H9 (cell line): ENCODE data around the gene NKAIN2. TPM values are rescaled to one million over a fixed set of nuclear protein-coding genes. Genes with fewer than 3 reads are reported as not detected.

Source experiments
- DNase-seq: peaks from one replicate; pipeline ENCODE4 v3.0.0-alpha.2; 2017
- H2AFZ ChIP-seq: one replicate; pipeline ENCODE4 v1.6.1; 2013; ENCODE audit warnings: mild to moderate bottlenecking, low read length, control low read depth, moderate library complexity
- H2AK5ac ChIP-seq: 2 replicates; pipeline ENCODE4 v1.6.1; 2013; ENCODE audit warnings: low read length, control low read depth, mixed read lengths; ENCODE audit not compliant: insufficient read length
- H2BK120ac ChIP-seq: one replicate; pipeline ENCODE4 v1.6.1; 2013; ENCODE audit warnings: low read depth, mild to moderate bottlenecking, low read length, control low read depth, inconsistent platforms; ENCODE audit not compliant: poor library complexity, severe bottlenecking
- H2BK12ac ChIP-seq: 2 replicates; pipeline ENCODE4 v1.6.1; 2013; ENCODE audit warnings: low read length, control low read depth, mixed read lengths, low read depth; ENCODE audit not compliant: insufficient read length
- H2BK15ac ChIP-seq: 2 replicates; pipeline ENCODE4 v1.6.1; 2013; ENCODE audit warnings: low read depth, low read length, control low read depth
- H2BK20ac ChIP-seq: one replicate; pipeline ENCODE4 v1.6.1; 2013; ENCODE audit warnings: low read depth, mild to moderate bottlenecking, low read length, control low read depth, inconsistent platforms; ENCODE audit not compliant: poor library complexity, severe bottlenecking
- H2BK5ac ChIP-seq: 2 replicates; pipeline ENCODE4 v1.6.1; 2013; ENCODE audit warnings: low read length, control low read depth, mixed read lengths; ENCODE audit not compliant: insufficient read length
- H3K14ac ChIP-seq: 2 replicates; pipeline ENCODE4 v1.6.1; 2013; ENCODE audit warnings: low read length, control low read depth; ENCODE audit not compliant: insufficient read depth
- H3K18ac ChIP-seq: 2 replicates; pipeline ENCODE4 v1.6.1; 2013; ENCODE audit warnings: low read depth, mild to moderate bottlenecking, mixed read lengths, low read length, control low read depth; ENCODE audit not compliant: insufficient read length
- H3K23ac ChIP-seq: 2 replicates; pipeline ENCODE4 v1.6.1; 2013; ENCODE audit warnings: low read length, control low read depth, mixed read lengths, low read depth; ENCODE audit not compliant: insufficient read length
- H3K23me2 ChIP-seq: 2 replicates; pipeline ENCODE4 v1.6.1; 2013; ENCODE audit warnings: low read depth, mild to moderate bottlenecking, mixed read lengths, low read length, control low read depth; ENCODE audit not compliant: insufficient read length, poor library complexity, severe bottlenecking
- H3K27ac ChIP-seq: 2 replicates; pipeline ENCODE4 v1.5.1; 2013; ENCODE audit warnings: low read length, control low read depth, mixed read lengths, low read depth; ENCODE audit not compliant: insufficient read length
- H3K27me3 ChIP-seq: 2 replicates; pipeline ENCODE4 v1.6.1; 2013; ENCODE audit warnings: low read length, control low read depth, inconsistent platforms; ENCODE audit not compliant: insufficient read depth
- H3K4ac ChIP-seq: 2 replicates; pipeline ENCODE4 v1.6.1; 2013; ENCODE audit warnings: low read depth, mild to moderate bottlenecking, control low read depth, inconsistent platforms, low read length, moderate library complexity
- H3K4me1 ChIP-seq: 2 replicates; pipeline ENCODE4 v1.6.1; 2013; ENCODE audit warnings: low read length, control low read depth, inconsistent platforms; ENCODE audit not compliant: insufficient read depth
- H3K4me2 ChIP-seq: 2 replicates; pipeline ENCODE4 v1.6.1; 2013; ENCODE audit warnings: low read length, control low read depth, mixed read lengths; ENCODE audit not compliant: insufficient read length, insufficient read depth
- H3K56ac ChIP-seq: 2 replicates; pipeline ENCODE4 v1.6.1; 2013; ENCODE audit warnings: low read depth, mild to moderate bottlenecking, mixed read lengths, low read length, control low read depth; ENCODE audit not compliant: insufficient read length
- H3K79me1 ChIP-seq: 2 replicates; pipeline ENCODE4 v1.6.1; 2013; ENCODE audit warnings: low read depth, mild to moderate bottlenecking, moderate library complexity, low read length, control low read depth, inconsistent platforms; ENCODE audit not compliant: insufficient read depth, poor library complexity, severe bottlenecking
- H3K79me2 ChIP-seq: 2 replicates; pipeline ENCODE4 v1.6.1; 2013; ENCODE audit warnings: low read length, control low read depth, inconsistent platforms; ENCODE audit not compliant: insufficient read depth
- H3K9ac ChIP-seq: 2 replicates; pipeline ENCODE4 v1.6.1; 2013; ENCODE audit warnings: low read length, control low read depth, mixed read lengths; ENCODE audit not compliant: insufficient read length; ENCODE audit errors: extremely low read depth
- H3K9me3 ChIP-seq: one replicate; pipeline ENCODE4 v1.6.1; 2013; ENCODE audit warnings: low read depth, low read length, inconsistent platforms; ENCODE audit not compliant: control insufficient read depth
- H3T11ph ChIP-seq: one replicate; pipeline ENCODE4 v1.6.1; 2013; ENCODE audit warnings: mild to moderate bottlenecking, low read length, control low read depth, inconsistent platforms
- H4K20me1 ChIP-seq: one replicate; pipeline ENCODE4 v1.6.1; 2013; ENCODE audit not compliant: control insufficient read depth, insufficient read length, insufficient read depth
- H4K5ac ChIP-seq: 2 replicates; pipeline ENCODE4 v1.6.1; 2013; ENCODE audit warnings: low read depth, mild to moderate bottlenecking, mixed read lengths, low read length, control low read depth; ENCODE audit not compliant: insufficient read length
- H4K8ac ChIP-seq: replicated peaks from 2 replicates; pipeline ENCODE4 v1.6.1; 2013; ENCODE audit warnings: low read length, control low read depth, mixed read lengths, low read depth; ENCODE audit not compliant: insufficient read length
- H4K91ac ChIP-seq: 2 replicates; pipeline ENCODE4 v1.6.1; 2013; ENCODE audit warnings: low read depth, mild to moderate bottlenecking, moderate library complexity, mixed read lengths, low read length, control low read depth; ENCODE audit not compliant: insufficient read length
- H3K27ac Mint-ChIP-seq, 3 experiments: 2 replicates in 2 of 3; 3 replicates in 1 of 3; pipeline ENCODE4 v1.8.0; 2020 to 2021; ENCODE audit warnings: mixed read lengths in 3 of 3, mild to moderate bottlenecking in 1 of 3, moderate library complexity in 1 of 3
- H3K27me3 Mint-ChIP-seq: 2 replicates; pipeline ENCODE4 v1.8.0; 2021; ENCODE audit warnings: low read depth, mild to moderate bottlenecking, moderate library complexity, mixed read lengths
- H3K36me3 Mint-ChIP-seq, 3 experiments: 2 replicates in 2 of 3; 3 replicates in 1 of 3; pipeline ENCODE4 v1.8.0; 2020 to 2021; ENCODE audit warnings: low read depth in 3 of 3, mixed read lengths in 3 of 3; ENCODE audit not compliant: insufficient read depth in 1 of 3
- H3K4me1 Mint-ChIP-seq, 2 experiments: 2 replicates each; pipeline ENCODE4 v1.8.0; 2020; ENCODE audit warnings: mixed read lengths in 2 of 2
- H3K4me3 Mint-ChIP-seq, 2 experiments: 2 replicates in 1 of 2; 3 replicates in 1 of 2; pipeline ENCODE4 v1.8.0; 2020 to 2021; ENCODE audit warnings: mild to moderate bottlenecking in 2 of 2, mixed read lengths in 2 of 2, moderate library complexity in 1 of 2
- H3K9me3 Mint-ChIP-seq, 2 experiments: 2 replicates in 1 of 2; 3 replicates in 1 of 2; pipeline ENCODE4 v1.8.0; 2020; ENCODE audit warnings: mild to moderate bottlenecking in 2 of 2, mixed read lengths in 2 of 2, moderate library complexity in 1 of 2
- CTCF ChIP-seq: fragments of 200-600 bp; sonication (generic); conservative IDR thresholded peaks from 3 replicates; pipeline ENCODE4 v1.8.0; 2021; ENCODE audit warnings: antibody characterized with exemption, mild to moderate bottlenecking
- WGBS: extraction: QIAGEN DNeasy Blood & Tissue Kit; methylation state at CpG from one replicate; pipeline ENCODE4 v1.1.7; 2013; ENCODE audit warnings: missing lambda C conversion rate, low lambda C conversion rate, mixed read lengths; ENCODE audit not compliant: insufficient read length; ENCODE audit errors: extremely low coverage; 5-methylcytosine and 5-hydroxymethylcytosine counted together
- total RNA-seq: library from RNA; stranded (reverse); gene quantifications from 2 replicates; pipeline ENCODE4 v1.2.1, GENCODE V29; 2021

The NKAIN2 gene
- total RNA-seq, 1 experiment from 2014 or later, result 0.17 TPM

GRCh38 chr6:124536842-124537191, 733.2 kb downstream of the NKAIN2 start:
- H3K79me2 ChIP-seq, result no peaks in the 10 kb centered on the region
- DNase-seq, result no peak
- no peak overlapping the region for H3K23ac ChIP-seq

More at GRCh38 chr6:124536842-124537191, 733.2 kb downstream of the NKAIN2 start:
- Histone ChIP-seq H2BK20ac (no peak overlapping the region), H2BK15ac (no peak overlapping the region), H3K27ac (no peak overlapping the region), H3K4me1 (no peaks in the 10 kb centered on the region), H3K9ac (no peak overlapping the region), H3K4me2 (no peak overlapping the region), H4K20me1 (no peaks in the 10 kb centered on the region), H3K4ac (no peak overlapping the region), H3K23me2 (no peaks in the 10 kb centered on the region), H2BK5ac (no peak overlapping the region), H3K14ac (no peak overlapping the region), H4K91ac (no peak overlapping the region), H2BK120ac (no peak overlapping the region), H3K9me3 (no peaks in the 10 kb centered on the region), H3T11ph (no peak overlapping the region), H4K5ac (no peak overlapping the region), H3K18ac (no peak overlapping the region), H4K8ac (no peak overlapping the region), H2BK12ac (no peak overlapping the region), H2AK5ac (no peak overlapping the region), H3K27me3 (no peaks in the 10 kb centered on the region), H3K56ac (no peak overlapping the region), H2AFZ (no peak overlapping the region), H3K79me1 (no peaks in the 10 kb centered on the region)
- H3K4me3 Mint-ChIP-seq, result no peak overlapping the region
- TF ChIP-seq CTCF, result no peak
- H3K27ac Mint-ChIP-seq, result no peak overlapping the region
- WGBS, result no CpG with 5 or more reads among the region's 3 CpGs
- H3K27me3 Mint-ChIP-seq, result no peaks in the 10 kb centered on the region
- 0 out of 5 replicates have a peak, but pooled peaks cover 0 to 2% of the 10 kb centered on the region in 2 experiments for H3K9me3 Mint-ChIP-seq
- H3K36me3 Mint-ChIP-seq, result no peaks in the 10 kb centered on the region
- peaks cover 2 to 12% of the 10 kb centered on the region in 2 experiments; a peak in 1 of 4 replicates for H3K4me1 Mint-ChIP-seq
